Activated T-cell treated with anti-CD3 and anti-CD28 coated beads, Interleukin-2, amount 50 U/mL, for 4 hours (primary cell): Measurements from ENCODE around the gene SERINC5. TPM values are rescaled to one million over a fixed set of nuclear protein-coding genes. Genes with fewer than 3 reads are reported as not detected.
"Not testable (repeated sequence)": the region's sequence is repeated elsewhere in the genome, so short reads cannot be mapped to it uniquely, and the experiment has no call there.

ENCODE experiments used
- ATAC-seq, 2 donors: fragments of 200-7000 bp; cut with Tn5 transposase; one replicate each; pipeline ENCODE4 v1.10.0; 2021
- DNase-seq: peaks from one replicate; pipeline ENCODE4 v3.0.0-alpha.2; 2020
- H3K27me3 Mint-ChIP-seq: one replicate; pipeline ENCODE4 v1.8.0; 2021; ENCODE audit warnings: low read depth, mixed read lengths
- H3K36me3 Mint-ChIP-seq: one replicate; pipeline ENCODE4 v1.8.0; 2022; ENCODE audit warnings: mixed read lengths; ENCODE audit not compliant: insufficient read depth
- H3K4me1 Mint-ChIP-seq: one replicate; pipeline ENCODE4 v1.8.0; 2021; ENCODE audit warnings: low read depth, mixed read lengths
- H3K4me3 Mint-ChIP-seq: one replicate; pipeline ENCODE4 v1.8.0; 2021; ENCODE audit warnings: mild to moderate bottlenecking, moderate library complexity, mixed read lengths
- H3K9me3 Mint-ChIP-seq: one replicate; pipeline ENCODE4 v1.8.0; 2021; ENCODE audit warnings: mixed read lengths
- total RNA-seq, 3 donors: library from RNA; stranded (reverse); gene quantifications; one replicate each; pipeline ENCODE4 v1.2.1, GENCODE V29; 2021

SERINC5 gene
- total RNA-seq, 3 donors from 2014 or later: 18.0 to 21.5 (median 21.1) TPM

DNA sequence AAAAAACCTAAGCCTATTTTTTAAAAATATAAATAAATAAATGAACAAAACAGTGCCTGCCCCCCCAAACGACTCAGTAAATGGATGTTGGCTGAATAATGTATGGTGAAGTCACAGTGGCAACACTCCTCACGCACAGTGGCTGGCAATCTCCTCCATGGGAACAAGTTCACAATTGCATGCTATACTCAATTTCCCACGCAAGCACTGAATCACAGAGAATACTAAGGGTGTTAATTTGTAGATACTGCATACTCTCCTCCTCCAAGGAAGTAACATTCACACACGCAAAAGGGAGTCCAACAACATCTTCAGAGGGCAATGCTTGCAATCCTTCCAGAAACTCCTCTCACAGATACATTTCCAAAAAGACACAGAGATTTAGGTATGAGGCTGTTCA is 47.5 kb downstream of the SERINC5 start:
- H3K9me3 Mint-ChIP-seq: no peaks in the 10 kb centered on the region
- DNase-seq (no peak), ATAC-seq (no peak)
- no peak overlapping the region for H3K4me3 Mint-ChIP-seq
- peaks cover 15% of the 10 kb centered on the region for H3K36me3 Mint-ChIP-seq
- peaks cover 94% of the 10 kb centered on the region for H3K4me1 Mint-ChIP-seq
- H3K27me3 Mint-ChIP-seq: no peaks in the 10 kb centered on the region

DNA sequence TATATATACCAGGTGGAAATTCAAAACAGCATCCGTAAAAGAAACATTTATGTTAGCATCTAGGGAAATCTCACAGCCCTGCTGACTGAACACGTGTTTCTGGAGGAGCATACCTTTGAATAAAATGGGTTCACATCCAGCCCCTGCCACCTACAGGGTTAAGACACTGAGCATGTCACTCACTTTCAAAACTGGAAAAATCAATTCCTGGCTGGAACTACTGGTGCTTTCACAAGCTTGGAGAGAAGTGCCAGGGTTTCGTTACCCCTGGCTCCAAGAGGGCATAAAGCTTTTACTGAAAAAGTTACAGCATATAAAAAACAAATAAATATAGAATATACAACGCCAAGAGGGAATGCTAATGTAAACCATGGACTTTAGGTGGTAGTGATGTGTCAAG is 48.0 kb downstream of the SERINC5 start:
- DNase-seq: no peak
- Mint-ChIP-seq H3K9me3 (no peaks in the 10 kb centered on the region), H3K36me3 (peaks cover 15% of the 10 kb centered on the region), H3K4me1 (peaks cover 90% of the 10 kb centered on the region), H3K27me3 (no peaks in the 10 kb centered on the region), H3K4me3 (no peak overlapping the region)
- ATAC-seq: no peak

DNA sequence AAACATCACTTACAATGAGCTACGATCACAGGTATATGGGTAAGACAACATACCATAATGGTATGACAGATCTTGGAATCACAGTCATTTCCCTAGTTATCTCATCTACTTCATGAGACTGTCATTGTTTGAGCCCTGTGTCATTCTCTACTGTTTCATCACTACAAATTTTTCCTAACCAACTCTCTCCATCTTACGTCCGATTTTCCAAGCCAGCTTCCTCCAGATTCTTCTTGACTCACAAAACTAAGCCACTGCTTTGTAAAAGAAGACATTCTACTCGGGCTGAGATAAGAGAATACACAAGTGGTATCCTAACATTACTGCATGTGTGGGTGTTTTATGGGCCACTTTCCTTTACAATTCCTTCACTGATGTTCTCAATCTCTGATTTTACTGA is 49.6 kb downstream of the SERINC5 start:
- H3K4me1 Mint-ChIP-seq: peaks cover 84% of the 10 kb centered on the region
- no peaks in the 10 kb centered on the region for H3K9me3 Mint-ChIP-seq
- H3K4me3 Mint-ChIP-seq: no peak overlapping the region
- no peak for DNase-seq
- peak; percentile 78 to 81 for ATAC-seq
- peaks cover 21% of the 10 kb centered on the region for H3K36me3 Mint-ChIP-seq
- no peaks in the 10 kb centered on the region for H3K27me3 Mint-ChIP-seq

DNA sequence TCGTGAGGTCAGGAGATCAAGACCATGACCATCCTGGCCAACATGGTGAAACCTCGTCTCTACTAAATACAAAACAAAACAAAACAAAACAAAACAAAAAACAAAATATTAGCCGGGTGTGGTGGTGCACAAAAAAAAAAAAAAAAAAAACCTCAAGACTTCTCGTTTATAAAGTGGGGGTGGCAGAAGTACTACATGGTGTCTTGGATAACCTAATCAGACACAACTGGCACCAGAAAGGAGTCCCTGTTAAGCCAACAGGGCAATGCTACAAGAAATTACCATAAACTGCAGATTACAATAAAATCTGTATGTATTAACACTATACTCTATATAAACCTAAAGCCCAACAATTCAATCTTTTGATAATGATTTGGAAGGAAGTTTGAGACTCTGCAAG is 50.0 kb downstream of the SERINC5 start:
- no peaks in the 10 kb centered on the region for H3K27me3 Mint-ChIP-seq
- H3K9me3 Mint-ChIP-seq: no peaks in the 10 kb centered on the region
- H3K4me1 Mint-ChIP-seq: peaks cover 81% of the 10 kb centered on the region
- H3K36me3 Mint-ChIP-seq: peaks cover 23% of the 10 kb centered on the region
- ATAC-seq (peak in 1 of 2 donors; percentile 8), DNase-seq (no peak)
- H3K4me3 Mint-ChIP-seq: peak overlapping the region; percentile 0

DNA sequence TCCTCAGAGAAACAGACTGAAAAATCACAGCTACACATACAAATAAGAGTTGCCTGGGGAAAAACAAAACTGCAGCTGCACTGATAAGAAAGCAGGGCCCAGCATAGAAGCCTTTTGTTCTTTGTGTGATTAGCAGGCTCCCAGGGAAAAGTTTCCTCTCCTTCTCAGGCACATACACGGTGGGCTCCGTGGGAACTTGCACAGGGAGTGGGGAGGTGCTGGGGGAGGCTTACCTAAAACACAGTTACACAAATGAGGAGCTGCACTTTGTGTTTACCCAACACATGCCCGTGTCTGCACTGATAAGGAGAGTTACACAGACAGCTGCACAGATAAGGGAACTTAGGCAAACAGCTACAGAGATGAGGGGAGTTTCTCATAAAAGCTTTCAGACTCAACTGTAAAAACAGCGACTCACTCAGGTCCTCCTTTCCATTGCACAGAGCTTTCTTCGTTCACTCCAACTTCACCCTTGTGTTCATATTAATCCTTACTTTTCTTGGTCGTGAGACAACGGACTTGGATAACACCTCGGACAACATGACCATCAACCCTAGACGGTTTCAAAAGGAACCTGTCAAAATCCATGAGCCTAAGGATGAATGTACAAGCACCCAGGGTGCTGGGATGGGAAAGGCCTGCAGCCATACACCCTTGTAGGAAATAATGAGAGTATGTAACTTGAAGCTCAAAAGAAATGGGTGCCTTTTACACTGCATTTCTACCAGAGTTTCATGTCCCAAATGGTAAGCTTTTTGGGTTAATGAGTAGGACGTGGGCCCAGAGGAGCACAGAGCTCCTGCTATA is 50.8 kb downstream of the SERINC5 start:
- peak; percentile 52 to 60 for ATAC-seq
- Mint-ChIP-seq H3K27me3 (no peaks in the 10 kb centered on the region), H3K4me1 (peaks cover 72% of the 10 kb centered on the region), H3K36me3 (peaks cover 16% of the 10 kb centered on the region), H3K9me3 (no peaks in the 10 kb centered on the region), H3K4me3 (peak overlapping the region; percentile 29)
- no peak for DNase-seq

DNA sequence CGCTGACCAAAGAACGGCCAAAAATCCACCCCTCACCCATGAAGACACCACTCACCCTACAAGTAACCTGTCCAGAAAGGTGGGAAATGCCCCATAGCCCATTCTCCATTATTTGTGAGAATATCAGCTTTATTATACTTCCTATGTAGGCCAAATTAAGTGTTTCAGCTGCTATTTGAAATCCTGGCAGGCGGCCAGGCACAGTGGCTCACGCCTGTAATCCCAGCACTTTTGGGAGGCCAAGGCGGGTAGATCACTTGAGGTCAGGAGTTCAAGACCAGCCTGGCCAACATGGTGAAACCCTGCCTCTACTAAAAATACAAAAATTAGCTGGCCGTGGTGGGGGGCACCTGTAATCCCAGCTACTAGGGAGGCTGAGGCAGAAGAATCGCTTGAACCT is 54.1 kb downstream of the SERINC5 start:
- peaks cover 68% of the 10 kb centered on the region for H3K4me1 Mint-ChIP-seq
- H3K36me3 Mint-ChIP-seq: peaks cover 24% of the 10 kb centered on the region
- H3K4me3 Mint-ChIP-seq, ATAC-seq, H3K27me3 Mint-ChIP-seq, DNase-seq, H3K9me3 Mint-ChIP-seq: not testable (repeated sequence)

DNA sequence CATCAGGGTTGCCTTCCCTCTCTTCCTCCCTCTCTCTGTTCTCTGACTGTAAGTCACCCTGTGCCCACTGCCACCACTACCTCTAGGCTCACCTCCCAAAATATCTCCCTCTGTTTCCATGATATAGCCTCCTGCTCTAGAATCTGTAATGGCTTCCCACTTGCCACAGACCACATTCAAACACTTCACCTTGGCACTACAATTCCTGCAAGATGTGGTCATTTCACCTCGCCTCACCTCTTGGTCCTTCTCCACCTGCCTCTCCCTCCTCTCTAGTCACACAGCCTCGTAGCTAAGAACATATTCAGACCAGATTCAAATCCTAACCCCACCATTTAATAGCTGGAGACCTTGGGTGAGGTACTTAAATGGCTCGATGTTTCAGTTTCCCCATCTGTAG is 56.9 kb downstream of the SERINC5 start:
- H3K4me1 Mint-ChIP-seq: peaks cover 65% of the 10 kb centered on the region
- no peak overlapping the region for H3K4me3 Mint-ChIP-seq
- H3K9me3 Mint-ChIP-seq: no peaks in the 10 kb centered on the region
- ATAC-seq (peak in 1 of 2 donors; percentile 7), DNase-seq (no peak)
- H3K36me3 Mint-ChIP-seq: peaks cover 30% of the 10 kb centered on the region
- no peaks in the 10 kb centered on the region for H3K27me3 Mint-ChIP-seq

DNA sequence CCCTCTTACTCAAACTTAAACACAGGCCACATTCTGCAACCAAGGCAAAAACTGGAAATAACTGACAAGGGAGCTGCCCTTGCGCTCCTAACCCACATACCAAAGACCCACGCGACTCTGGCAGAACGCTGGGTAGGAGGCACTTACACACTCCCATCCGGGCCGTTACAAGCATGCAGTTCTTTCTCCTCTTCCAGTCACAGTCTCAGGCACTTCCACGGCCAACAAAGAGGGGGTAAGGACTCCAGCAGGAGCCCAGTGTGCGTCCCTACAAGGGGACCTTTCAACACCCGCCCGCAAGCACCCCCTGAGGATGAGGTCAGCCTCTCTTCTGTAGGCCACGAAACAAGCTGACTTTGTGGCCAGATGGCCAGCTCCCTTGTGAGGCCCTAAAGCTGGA is 57.4 kb downstream of the SERINC5 start:
- no peak for DNase-seq
- Mint-ChIP-seq H3K4me1 (peaks cover 67% of the 10 kb centered on the region), H3K4me3 (no peak overlapping the region), H3K9me3 (no peaks in the 10 kb centered on the region), H3K36me3 (peaks cover 30% of the 10 kb centered on the region), H3K27me3 (no peaks in the 10 kb centered on the region)
- ATAC-seq: peak in 1 of 2 donors; percentile 39

DNA sequence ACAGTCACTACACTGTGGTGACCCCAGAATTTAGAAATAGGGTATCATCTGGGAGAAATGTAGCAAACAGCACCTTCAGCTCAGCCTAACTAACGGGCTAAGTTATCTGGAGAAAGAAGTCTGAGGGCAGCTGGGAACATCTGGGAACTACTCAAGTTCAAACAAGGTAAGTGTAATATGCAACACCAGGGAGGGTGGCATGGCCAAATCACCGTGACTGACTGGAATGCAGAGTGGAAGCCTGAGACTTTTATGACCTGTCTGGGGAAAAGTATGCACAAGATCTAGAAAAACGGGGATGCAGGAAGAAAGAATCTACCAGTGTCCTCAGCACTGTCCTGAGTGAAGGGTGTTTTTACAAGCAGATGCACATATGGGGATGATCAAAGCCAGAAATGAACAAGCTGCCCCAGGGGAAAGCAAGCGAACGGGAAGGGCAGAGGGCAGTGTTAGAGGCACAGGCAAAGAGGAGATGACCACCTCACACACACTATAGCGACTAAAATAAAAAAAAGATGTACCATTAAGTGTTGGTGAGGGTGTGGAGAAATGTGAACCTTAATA is 59.9 kb downstream of the SERINC5 start:
- ATAC-seq: no peak
- H3K9me3 Mint-ChIP-seq: no peaks in the 10 kb centered on the region
- H3K4me3 Mint-ChIP-seq: no peak overlapping the region
- no peaks in the 10 kb centered on the region for H3K27me3 Mint-ChIP-seq
- DNase-seq: no peak
- H3K4me1 Mint-ChIP-seq: peaks cover 77% of the 10 kb centered on the region
- peaks cover 21% of the 10 kb centered on the region for H3K36me3 Mint-ChIP-seq

DNA sequence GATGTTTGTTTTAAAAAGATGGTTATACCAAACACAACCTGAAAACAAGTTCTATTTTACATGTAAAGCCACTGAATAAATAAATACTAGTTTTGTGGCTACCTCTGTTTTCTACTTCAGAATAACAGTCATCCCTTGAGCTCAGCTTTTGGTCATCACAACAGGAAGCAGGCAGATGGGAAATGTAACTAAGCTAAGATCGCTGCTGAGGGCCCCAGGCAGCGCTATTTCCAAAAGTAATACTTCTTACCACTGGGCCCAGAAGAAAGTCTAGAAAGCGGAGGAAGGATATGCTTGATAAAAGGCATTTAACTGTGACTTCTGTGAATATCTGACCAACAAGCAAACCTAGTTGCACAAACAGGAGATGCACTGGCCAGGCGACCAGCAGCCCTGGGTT is 61.4 kb downstream of the SERINC5 start:
- Mint-ChIP-seq H3K9me3 (no peaks in the 10 kb centered on the region), H3K27me3 (no peaks in the 10 kb centered on the region), H3K4me1 (peaks cover 84% of the 10 kb centered on the region), H3K4me3 (peak overlapping the region; percentile 33), H3K36me3 (peaks cover 16% of the 10 kb centered on the region)
- ATAC-seq (peak; percentile 53 to 55), DNase-seq (no peak)

DNA sequence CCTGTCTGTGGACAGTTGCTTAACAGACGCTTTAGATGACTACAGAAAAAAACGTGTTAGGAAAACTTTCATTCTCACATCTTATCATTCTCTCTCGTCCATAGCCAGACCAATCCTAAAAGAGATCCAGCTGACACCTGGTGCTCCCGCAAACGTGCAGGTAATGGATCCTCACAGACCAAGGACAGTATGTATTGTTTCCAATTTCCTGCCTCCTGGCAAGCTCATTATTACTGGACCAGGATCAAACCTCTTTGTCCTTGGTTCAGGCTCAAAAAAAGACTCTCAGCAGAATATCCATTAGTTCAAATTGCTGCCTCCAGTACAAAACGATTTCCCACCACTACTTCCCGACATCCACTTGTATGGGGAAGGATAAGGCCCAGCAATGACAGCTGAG is 62.4 kb downstream of the SERINC5 start:
- Mint-ChIP-seq H3K36me3 (peaks cover 12% of the 10 kb centered on the region), H3K27me3 (no peaks in the 10 kb centered on the region), H3K4me1 (peaks cover 82% of the 10 kb centered on the region), H3K4me3 (peak overlapping the region; percentile 72), H3K9me3 (no peaks in the 10 kb centered on the region)
- ATAC-seq: no peak
- DNase-seq: no peak

DNA sequence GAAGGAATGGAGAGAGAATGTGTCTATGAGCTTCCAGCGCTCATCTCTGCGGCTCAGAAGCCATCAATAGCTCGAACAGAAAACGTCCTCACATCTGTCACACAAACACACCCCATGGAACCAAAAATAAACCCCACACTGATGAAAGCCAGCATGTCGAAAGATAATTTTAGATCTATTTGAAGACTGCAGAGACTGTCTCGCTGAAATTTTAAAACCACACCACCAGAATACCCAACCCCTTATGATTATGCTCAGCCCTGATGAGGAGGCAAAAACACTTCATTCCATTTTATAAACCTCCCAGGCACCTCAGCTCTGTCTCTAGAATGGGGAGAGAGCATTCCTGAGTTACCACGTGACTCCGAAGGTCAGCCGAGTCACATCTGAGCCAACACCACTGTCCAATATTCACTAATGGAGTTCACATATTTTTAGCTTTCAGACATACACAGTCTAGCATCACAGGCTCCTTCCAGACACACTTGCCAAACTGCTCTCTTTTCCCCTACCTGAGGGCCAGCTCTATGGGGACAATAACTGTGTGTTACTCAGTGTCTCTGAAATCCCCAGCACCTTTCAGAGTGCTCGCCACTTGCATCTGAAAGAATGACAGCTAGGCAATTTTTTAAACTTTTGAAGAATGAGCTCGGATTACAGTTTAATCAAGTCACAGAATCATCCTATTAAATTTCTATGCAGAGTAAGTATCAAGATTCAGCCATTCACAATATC is 63.2 kb downstream of the SERINC5 start:
- H3K4me1 Mint-ChIP-seq: peaks cover 80% of the 10 kb centered on the region
- no peaks in the 10 kb centered on the region for H3K9me3 Mint-ChIP-seq
- peak; percentile 42 to 47 for ATAC-seq
- no peaks in the 10 kb centered on the region for H3K27me3 Mint-ChIP-seq
- peaks cover 13% of the 10 kb centered on the region for H3K36me3 Mint-ChIP-seq
- H3K4me3 Mint-ChIP-seq: peak overlapping the region; percentile 72
- no peak for DNase-seq

DNA sequence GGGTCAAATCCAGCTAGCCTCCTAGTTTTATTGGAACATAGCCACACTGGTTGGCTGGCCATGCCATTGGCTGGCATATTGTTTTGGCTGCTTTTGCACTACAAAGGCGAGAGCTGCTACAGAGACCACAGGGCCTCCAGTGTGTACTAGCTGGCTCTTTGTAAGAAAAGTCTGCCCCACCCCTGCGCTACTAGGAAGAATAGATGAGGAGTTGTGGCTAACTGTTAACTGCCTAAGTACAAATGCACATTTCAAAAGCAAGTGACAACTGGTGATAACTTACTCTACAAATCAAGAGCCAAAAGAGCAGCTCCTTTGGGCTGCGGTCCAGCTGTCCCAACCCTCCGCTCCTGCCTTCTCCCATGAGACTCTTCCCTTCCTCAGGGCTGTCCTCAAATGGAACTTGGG is 63.9 kb downstream of the SERINC5 start:
- peaks cover 14% of the 10 kb centered on the region for H3K36me3 Mint-ChIP-seq
- peaks cover 79% of the 10 kb centered on the region for H3K4me1 Mint-ChIP-seq
- peak overlapping the region; percentile 72 for H3K4me3 Mint-ChIP-seq
- peak; percentile 35 to 44 for ATAC-seq
- no peaks in the 10 kb centered on the region for H3K9me3 Mint-ChIP-seq
- DNase-seq: peak; percentile 21
- H3K27me3 Mint-ChIP-seq: no peaks in the 10 kb centered on the region

DNA sequence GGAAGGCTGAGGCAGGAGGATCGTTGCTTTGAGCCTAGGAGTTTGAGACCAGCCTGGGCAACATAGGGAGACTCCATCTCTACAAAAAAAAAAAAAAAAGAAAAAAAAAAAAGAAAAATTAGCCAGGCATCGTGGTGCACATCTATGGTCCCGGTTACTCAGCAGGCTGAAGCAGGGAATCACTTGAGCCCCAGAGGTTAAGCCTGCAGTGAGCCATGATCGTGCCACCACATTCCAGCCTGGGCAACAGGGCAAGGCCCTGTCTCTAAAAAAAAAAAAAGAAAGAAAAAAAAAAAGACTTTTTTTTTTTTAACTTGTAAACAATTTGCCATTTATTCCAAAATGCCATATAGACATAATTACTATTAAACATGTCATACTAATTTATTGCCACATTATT is 64.5 kb downstream of the SERINC5 start:
- peak overlapping the region; percentile 72 for H3K4me3 Mint-ChIP-seq
- no peaks in the 10 kb centered on the region for H3K27me3 Mint-ChIP-seq
- no peak for ATAC-seq
- no peak for DNase-seq
- H3K36me3 Mint-ChIP-seq: peaks cover 13% of the 10 kb centered on the region
- H3K9me3 Mint-ChIP-seq: no peaks in the 10 kb centered on the region
- H3K4me1 Mint-ChIP-seq: peaks cover 83% of the 10 kb centered on the region
